Trophoblast cell (in vitro differentiated cells and primary cell): ENCODE results near the gene THSD4.

Source experiments
- DNase-seq, 2 donors: peaks; one replicate each; pipeline ENCODE4 v3.0.0-alpha.2; 2016
- H2AFZ ChIP-seq: 2 replicates; pipeline ENCODE4 v1.6.1; 2013; ENCODE audit warnings: low read length, moderate library complexity, mild to moderate bottlenecking; ENCODE audit not compliant: insufficient read depth, poor library complexity
- H2AK5ac ChIP-seq: 2 replicates; pipeline ENCODE4 v1.6.1; 2013; ENCODE audit warnings: mild to moderate bottlenecking, low read length
- H2BK120ac ChIP-seq: 2 replicates; pipeline ENCODE4 v1.6.1; 2013; ENCODE audit warnings: low read length, mild to moderate bottlenecking, moderate library complexity; ENCODE audit not compliant: insufficient read depth, poor library complexity
- H2BK12ac ChIP-seq: 2 replicates; pipeline ENCODE4 v1.6.1; 2013; ENCODE audit warnings: mild to moderate bottlenecking, low read length, moderate library complexity
- H2BK5ac ChIP-seq: 2 replicates; pipeline ENCODE4 v1.6.1; 2013; ENCODE audit warnings: low read length, low read depth, moderate library complexity, mild to moderate bottlenecking; ENCODE audit not compliant: poor library complexity
- H3K14ac ChIP-seq: 2 replicates; pipeline ENCODE4 v1.6.1; 2013; ENCODE audit warnings: mild to moderate bottlenecking, low read length
- H3K18ac ChIP-seq: 2 replicates; pipeline ENCODE4 v1.6.1; 2013; ENCODE audit warnings: mild to moderate bottlenecking, low read length
- H3K23ac ChIP-seq: 2 replicates; pipeline ENCODE4 v1.6.1; 2013; ENCODE audit warnings: low read length
- H3K27ac ChIP-seq: 2 replicates; pipeline ENCODE4 v1.5.1; 2013; ENCODE audit warnings: low read depth, mild to moderate bottlenecking, inconsistent platforms, low read length, moderate library complexity
- H3K27me3 ChIP-seq: 2 replicates; pipeline ENCODE4 v1.6.1; 2013; ENCODE audit warnings: inconsistent platforms, mild to moderate bottlenecking, low read length, moderate library complexity; ENCODE audit not compliant: insufficient read depth
- H3K36me3 ChIP-seq, 2 experiments: 1 replicate in 1 of 2; 2 replicates in 1 of 2; pipeline ENCODE4 v1.6.1; 2013; ENCODE audit warnings: low read length in 2 of 2, mild to moderate bottlenecking in 2 of 2, moderate library complexity in 1 of 2; ENCODE audit not compliant: insufficient read depth in 2 of 2, control insufficient read depth in 1 of 2
- H3K4ac ChIP-seq: 2 replicates; pipeline ENCODE4 v1.6.1; 2013; ENCODE audit warnings: low read depth, mild to moderate bottlenecking, low read length, moderate library complexity
- H3K4me1 ChIP-seq, 2 experiments: 1 replicate in 1 of 2; 2 replicates in 1 of 2; pipeline ENCODE4 v1.6.1; 2013; ENCODE audit warnings: low read length in 2 of 2, mild to moderate bottlenecking in 2 of 2, moderate library complexity in 1 of 2; ENCODE audit not compliant: insufficient read depth in 2 of 2, control insufficient read depth in 1 of 2
- H3K4me2 ChIP-seq: 2 replicates; pipeline ENCODE4 v1.6.1; 2013; ENCODE audit warnings: inconsistent platforms, mild to moderate bottlenecking, low read length, moderate library complexity
- H3K4me3 ChIP-seq: 2 replicates; pipeline ENCODE4 v1.5.1; 2013; ENCODE audit warnings: mild to moderate bottlenecking, low read depth, low read length, inconsistent platforms
- H3K79me1 ChIP-seq: one replicate; pipeline ENCODE4 v1.6.1; 2013; ENCODE audit warnings: low read length
- H3K79me2 ChIP-seq: 2 replicates; pipeline ENCODE4 v1.6.1; 2013; ENCODE audit warnings: low read length, mild to moderate bottlenecking; ENCODE audit not compliant: control insufficient read depth, insufficient read depth, poor library complexity
- H3K9ac ChIP-seq: 2 replicates; pipeline ENCODE4 v1.6.1; 2013; ENCODE audit warnings: mild to moderate bottlenecking, low read length
- H3K9me3 ChIP-seq: 2 replicates; pipeline ENCODE4 v1.6.1; 2013; ENCODE audit warnings: low read depth, mild to moderate bottlenecking, control low read depth, inconsistent platforms, low read length; ENCODE audit not compliant: insufficient read depth
- H4K12ac ChIP-seq: 2 replicates; pipeline ENCODE4 v1.6.1; 2013; ENCODE audit warnings: low read depth, mild to moderate bottlenecking, low read length, moderate library complexity
- H4K8ac ChIP-seq: 2 replicates; pipeline ENCODE4 v1.6.1; 2013; ENCODE audit warnings: low read depth, mild to moderate bottlenecking, low read length, moderate library complexity
- H4K91ac ChIP-seq: one replicate; pipeline ENCODE4 v1.6.1; 2013; ENCODE audit warnings: low read depth, mild to moderate bottlenecking, low read length, moderate library complexity
- WGBS: extraction: QIAGEN DNeasy Blood & Tissue Kit; methylation state at CpG from one replicate; pipeline ENCODE4 v1.1.7; 2013; ENCODE audit warnings: missing lambda C conversion rate; ENCODE audit not compliant: insufficient read length, insufficient coverage; ENCODE audit errors: extremely low coverage; 5-methylcytosine and 5-hydroxymethylcytosine counted together

Gene THSD4

DNA sequence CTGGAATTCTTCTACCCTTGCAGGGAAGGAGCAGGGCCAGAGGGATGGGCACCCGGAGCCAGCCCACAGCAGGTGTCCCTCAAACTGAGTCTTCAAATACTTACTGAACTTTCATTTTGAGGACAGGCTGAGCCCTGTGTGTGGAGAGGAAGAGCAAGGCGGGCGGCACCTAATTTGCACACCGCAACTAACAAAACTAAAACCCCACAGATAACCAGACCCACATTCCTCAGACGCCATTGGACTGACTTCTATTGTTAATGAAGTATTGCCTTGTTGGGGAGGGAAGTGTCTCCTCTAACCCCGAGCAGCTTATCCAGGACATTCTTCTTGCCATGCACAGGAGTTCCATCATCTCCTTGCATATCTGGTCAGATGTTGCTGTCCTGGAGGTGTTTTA is 589.9 kb downstream of the THSD4 start:
- Histone ChIP-seq H3K4me1 (peaks cover 9 to 21% of the 10 kb centered on the region in 2 experiments), H3K79me1 (no peaks in the 10 kb centered on the region), H4K91ac (no peak overlapping the region), H2AK5ac (no peak overlapping the region), H3K4me2 (no peak overlapping the region), H4K8ac (no peak overlapping the region), H3K4me3 (no peak overlapping the region), H2BK12ac (no peak overlapping the region), H3K27me3 (no peaks in the 10 kb centered on the region), H3K14ac (no peak overlapping the region), H3K79me2 (no peaks in the 10 kb centered on the region), H3K27ac (no peak overlapping the region), H3K9me3 (peaks cover 2% of the 10 kb centered on the region), H3K18ac (no peak overlapping the region), H3K23ac (no peak overlapping the region), H4K12ac (no peak overlapping the region), H2BK5ac (no peak overlapping the region), H2AFZ (no peak overlapping the region), H2BK120ac (no peak overlapping the region), H3K36me3 (no peaks in the 10 kb centered on the region), H3K4ac (no peak overlapping the region), H3K9ac (no peak overlapping the region)
- WGBS: no CpG with 5 or more reads among the region's 6 CpGs
- no peak for DNase-seq

DNA sequence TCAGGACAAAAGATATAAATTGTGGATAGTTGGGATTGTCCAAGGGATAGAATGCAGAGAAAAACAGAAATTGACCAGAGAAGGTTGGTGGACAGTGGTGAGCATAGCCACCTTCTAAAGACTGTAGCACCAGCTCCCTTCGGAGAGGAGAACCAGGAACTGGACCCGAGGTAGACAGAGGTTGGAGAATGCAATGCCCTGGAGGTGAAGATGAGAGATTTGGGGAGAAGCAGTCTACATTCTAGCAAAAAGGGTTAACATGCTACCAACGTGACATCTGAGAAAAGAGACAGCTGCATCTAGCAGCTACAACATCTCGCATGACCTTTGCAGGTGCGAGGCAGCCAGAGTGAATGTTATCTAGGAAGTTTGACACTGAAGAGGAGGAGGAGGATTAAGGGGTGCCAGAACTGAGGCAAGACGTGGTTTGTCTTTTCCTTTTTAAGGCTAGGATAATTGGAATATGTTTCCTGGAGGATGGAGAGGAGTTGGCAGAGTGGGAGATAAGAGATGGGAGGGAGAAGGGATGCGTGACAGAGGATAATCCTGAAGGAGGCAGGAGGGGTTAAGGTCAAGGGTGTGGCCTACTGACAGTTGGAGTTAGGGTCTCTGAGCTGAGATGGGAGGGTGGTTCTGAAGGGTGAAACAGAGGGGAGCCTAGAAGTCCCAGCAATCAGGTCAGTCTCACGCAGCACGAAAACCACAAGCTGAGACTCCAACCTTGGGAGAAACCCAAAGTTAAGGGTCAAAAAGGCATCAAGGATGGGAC is 591.4 kb downstream of the THSD4 start:
- Histone ChIP-seq H3K14ac (no peak overlapping the region), H4K8ac (no peak overlapping the region), H4K91ac (no peak overlapping the region), H2BK5ac (no peak overlapping the region), H3K23ac (no peak overlapping the region), H3K4me3 (no peak overlapping the region), H3K27me3 (no peaks in the 10 kb centered on the region), H3K9ac (no peak overlapping the region), H3K4me2 (no peak overlapping the region), H3K79me1 (no peaks in the 10 kb centered on the region), H3K4me1 (peaks cover 9 to 21% of the 10 kb centered on the region in 2 experiments), H3K4ac (no peak overlapping the region), H3K36me3 (no peaks in the 10 kb centered on the region), H3K79me2 (no peaks in the 10 kb centered on the region), H3K27ac (no peak overlapping the region), H2BK120ac (no peak overlapping the region), H2AFZ (no peak overlapping the region), H2BK12ac (no peak overlapping the region), H4K12ac (no peak overlapping the region), H3K9me3 (peaks cover 2% of the 10 kb centered on the region), H3K18ac (no peak overlapping the region), H2AK5ac (no peak overlapping the region)
- no peak for DNase-seq
- WGBS: no CpG with 5 or more reads among the region's 9 CpGs

DNA sequence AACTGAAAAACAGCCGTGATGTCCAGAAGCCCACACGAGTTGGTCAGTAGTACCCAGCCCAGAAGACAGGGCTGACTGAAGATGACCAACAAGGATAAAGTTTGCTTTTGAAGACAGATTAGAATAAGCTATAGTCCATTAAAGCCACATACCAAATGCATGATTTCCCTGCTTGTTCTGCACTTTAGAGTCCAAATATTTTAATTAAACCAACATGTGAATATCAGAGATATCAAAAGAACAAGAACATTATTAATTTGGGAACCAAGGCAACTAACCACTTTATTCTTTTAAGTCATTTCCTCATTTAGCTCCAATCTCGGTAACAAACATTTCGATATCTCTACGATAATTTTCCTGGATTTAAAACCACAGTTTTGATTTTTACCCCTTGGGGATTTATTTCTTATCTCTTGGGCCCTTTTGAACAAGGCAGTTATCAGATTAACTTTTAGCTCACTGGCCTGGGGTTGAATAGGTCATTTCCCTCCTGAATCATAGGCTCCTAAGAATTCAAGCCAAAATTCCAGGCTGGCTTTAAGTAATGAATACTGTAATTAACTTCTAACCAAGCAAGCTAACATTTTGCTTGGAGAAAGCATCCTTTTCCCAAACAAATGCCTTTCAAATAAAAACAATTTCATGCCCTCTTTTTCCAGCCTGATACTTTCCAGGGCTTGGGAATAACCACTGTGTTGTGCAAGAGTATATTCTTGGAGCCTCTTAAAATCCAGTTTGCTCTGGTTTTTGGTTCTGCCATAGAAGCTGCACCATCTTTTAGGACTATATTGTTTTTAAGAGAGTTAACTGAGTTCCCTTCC is 592.2 kb downstream of the THSD4 start:
- H4K8ac ChIP-seq: no peak overlapping the region
- no peaks in the 10 kb centered on the region for H3K36me3 ChIP-seq
- H3K27me3 ChIP-seq: no peaks in the 10 kb centered on the region
- H3K23ac ChIP-seq: no peak overlapping the region
- no peak overlapping the region for H2BK5ac ChIP-seq
- H2AK5ac ChIP-seq: no peak overlapping the region
- H3K14ac ChIP-seq: no peak overlapping the region
- H3K4ac ChIP-seq: no peak overlapping the region
- H3K27ac ChIP-seq: no peak overlapping the region
- no peaks in the 10 kb centered on the region for H3K79me2 ChIP-seq
- DNase-seq: no peak
- no peak overlapping the region for H2AFZ ChIP-seq
- H3K4me1 ChIP-seq: peaks cover 9 to 18% of the 10 kb centered on the region in 2 experiments
- peaks cover 2% of the 10 kb centered on the region for H3K9me3 ChIP-seq
- peak overlapping the region; percentile 17 for H3K4me2 ChIP-seq
- H2BK12ac ChIP-seq: no peak overlapping the region
- no peak overlapping the region for H3K4me3 ChIP-seq
- H2BK120ac ChIP-seq: no peak overlapping the region
- H4K91ac ChIP-seq: no peak overlapping the region
- no peak overlapping the region for H3K9ac ChIP-seq
- H3K18ac ChIP-seq: no peak overlapping the region
- no peak overlapping the region for H4K12ac ChIP-seq
- WGBS: no CpG with 5 or more reads among the region's 5 CpGs
- no peaks in the 10 kb centered on the region for H3K79me1 ChIP-seq

DNA sequence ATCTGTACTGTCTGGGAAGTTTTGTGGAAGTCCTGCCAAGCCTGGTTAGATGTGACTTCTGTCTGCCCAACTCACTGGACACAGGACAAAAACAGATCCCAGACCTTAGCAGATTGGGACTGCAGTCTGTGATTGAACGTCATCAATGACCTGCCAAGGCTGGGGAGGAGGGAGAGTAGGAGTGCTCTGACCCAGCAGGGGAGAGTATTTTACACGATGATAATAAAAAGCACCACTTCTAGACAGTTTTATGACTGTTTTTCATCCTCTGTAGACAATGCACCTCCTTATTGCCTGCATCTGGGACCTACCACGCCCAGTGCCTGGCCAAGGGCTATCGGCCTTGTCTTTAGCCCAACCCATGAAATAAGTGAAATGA is 592.8 kb downstream of the THSD4 start:
- Histone ChIP-seq H3K27me3 (no peaks in the 10 kb centered on the region), H4K91ac (no peak overlapping the region), H4K8ac (no peak overlapping the region), H3K79me2 (no peaks in the 10 kb centered on the region), H3K4ac (no peak overlapping the region), H4K12ac (no peak overlapping the region), H3K14ac (no peak overlapping the region), H3K27ac (no peak overlapping the region), H2AFZ (no peak overlapping the region), H3K18ac (no peak overlapping the region), H2BK12ac (no peak overlapping the region), H2AK5ac (no peak overlapping the region), H3K4me1 (peaks cover 9 to 18% of the 10 kb centered on the region in 2 experiments), H2BK5ac (no peak overlapping the region), H3K9me3 (peaks cover 2% of the 10 kb centered on the region), H3K4me2 (peak overlapping the region; percentile 17), H3K4me3 (no peak overlapping the region), H3K36me3 (no peaks in the 10 kb centered on the region), H2BK120ac (no peak overlapping the region), H3K9ac (no peak overlapping the region), H3K79me1 (no peaks in the 10 kb centered on the region), H3K23ac (no peak overlapping the region)
- no CpG with 5 or more reads among the region's 4 CpGs for WGBS
- DNase-seq: no peak
